Mucosa of descending colon (tissue), 3 donors: Measurements from ENCODE around the gene IGIP. TPM values are rescaled to one million over a fixed set of nuclear protein-coding genes. Genes with fewer than 3 reads are reported as not detected.

ENCODE experiments used
- ATAC-seq: fragments of 200-7000 bp; cut with Tn5 transposase; one replicate; pipeline ENCODE4 v1.9.1; 2020; ENCODE audit warnings: mild to moderate bottlenecking, moderate library complexity
- DNase-seq, 3 donors: peaks; one replicate each; pipeline ENCODE4 v3.0.0-alpha.2; 2020
- H3K36me3 ChIP-seq: fragments of 200-600 bp; one replicate; pipeline ENCODE4 v1.8.0; 2021; ENCODE audit warnings: low read depth, mild to moderate bottlenecking
- H3K4me1 ChIP-seq: fragments of 200-600 bp; one replicate; pipeline ENCODE4 v1.8.0; 2021; ENCODE audit warnings: low read depth, mild to moderate bottlenecking
- H3K4me3 ChIP-seq: fragments of 200-600 bp; one replicate; pipeline ENCODE4 v1.8.0; 2021; ENCODE audit warnings: mild to moderate bottlenecking
- H3K9me3 ChIP-seq: fragments of 200-600 bp; one replicate; pipeline ENCODE4 v1.8.0; 2021; ENCODE audit warnings: mild to moderate bottlenecking
- CTCF ChIP-seq: fragments of 200-600 bp; IDR thresholded peaks from one replicate; pipeline ENCODE4 v1.8.0; 2022; ENCODE audit warnings: antibody characterized with exemption, mild to moderate bottlenecking
- intact Hi-C, 2 donors: fragments of 100-400 bp; cut with DNase I in 1 of 2; cut with micrococcal nuclease in 1 of 2; formaldehyde crosslinking; loops; one replicate each; pipeline versions ENCODE4 v1.11.0 to v1.11.1; 2022; cut with DNase I, micrococcal nuclease
- total RNA-seq, 3 donors: library from RNA; stranded (reverse); fragmentation: NEBNext Ultra II Directional in 2 of 3; extraction: Animal tissue kit (Norgen Biotek cat#: 25700) in 2 of 3; gene quantifications; one replicate each; pipeline versions ENCODE4 v1.2.1 to v1.2.4, GENCODE V29; 2021 to 2023
- donor health status: DM: no; HTN: no; CAD: no; lungs with moderate emphysema.
- donor health status: DM: no; HTN: no; CAD: no.
- donor health status: DM: no; HTN: yes; CAD: no.

IGIP gene
- total RNA-seq, 3 donors from 2014 or later = 8.1 to 25.1 (median 9.8) TPM

- no peak for ATAC-seq
- H3K4me1 ChIP-seq = no peaks in the 10 kb centered on the region
- H3K4me3 ChIP-seq = no peak overlapping the region
- no peaks in the 10 kb centered on the region for H3K9me3 ChIP-seq
- intact Hi-C loops = no loop called here
- TF ChIP-seq CTCF = no peak
- DNase-seq = no peak
- H3K36me3 ChIP-seq = no peaks in the 10 kb centered on the region
These were observed 35.5 kb upstream of the IGIP start for GRCh38 chr5:140090251-140090650.

GRCh38 chr5:140093179-140093578, 32.6 kb upstream of the IGIP start:
- TF ChIP-seq CTCF = no peak
- intact Hi-C loops = no loop called here
- no peak for ATAC-seq

GRCh38 chr5:140093866-140094265, 31.9 kb upstream of the IGIP start:
- H3K4me1 ChIP-seq = no peaks in the 10 kb centered on the region
- H3K4me3 ChIP-seq = no peak overlapping the region
- TF ChIP-seq CTCF = no peak
- ATAC-seq (no peak), DNase-seq (no peak)
- H3K36me3 ChIP-seq = no peaks in the 10 kb centered on the region
- H3K9me3 ChIP-seq = no peaks in the 10 kb centered on the region
- intact Hi-C loops = no loop called here

More at GRCh38 chr5:140093179-140093578, 32.6 kb upstream of the IGIP start:
- Histone ChIP-seq H3K4me3 (no peak overlapping the region), H3K9me3 (no peaks in the 10 kb centered on the region), H3K4me1 (no peaks in the 10 kb centered on the region), H3K36me3 (no peaks in the 10 kb centered on the region)
- DNase-seq = no peak

- Histone ChIP-seq H3K36me3 (no peaks in the 10 kb centered on the region), H3K9me3 (no peaks in the 10 kb centered on the region), H3K4me1 (no peaks in the 10 kb centered on the region), H3K4me3 (no peak overlapping the region)
- intact Hi-C loops = no loop called here
- no peak for ATAC-seq
- no peak for TF ChIP-seq CTCF
- no peak for DNase-seq
These were observed 30.8 kb upstream of the IGIP start for GRCh38 chr5:140094889-140095288.

GRCh38 chr5:140101179-140101578, 24.6 kb upstream of the IGIP start:
- intact Hi-C loops = no loop called here
- H3K4me1 ChIP-seq = no peaks in the 10 kb centered on the region
- DNase-seq = no peak

More at GRCh38 chr5:140101179-140101578, 24.6 kb upstream of the IGIP start:
- Histone ChIP-seq H3K4me3 (no peak overlapping the region), H3K36me3 (no peaks in the 10 kb centered on the region), H3K9me3 (no peaks in the 10 kb centered on the region)
- ATAC-seq = no peak
- no peak for TF ChIP-seq CTCF
